SJSA1 (cell line): ENCODE measurements around the gene IPMK. TPM values are rescaled to one million over a fixed set of nuclear protein-coding genes. Genes with fewer than 3 reads are reported as not detected.
"Not testable (repeated sequence)": the region's sequence is repeated elsewhere in the genome, so short reads cannot be mapped to it uniquely, and the experiment has no call there.

Experiments
- DNase-seq, 2 experiments: peaks; one replicate each; pipeline ENCODE4 v3.0.0-alpha.2; 2015 to 2020; ENCODE audit warnings: low spot score in 2 of 2, low read depth in 1 of 2
- H3K27ac ChIP-seq: fragments of 250-450 bp; sonication (Bioruptor Pico); 2 replicates; pipeline ENCODE4 v1.5.1; 2020; ENCODE audit warnings: mild to moderate bottlenecking, moderate library complexity
- H3K27me3 ChIP-seq: fragments of 250-450 bp; sonication (Bioruptor Pico); replicated peaks from 2 replicates; pipeline ENCODE4 v1.5.1; 2020; ENCODE audit warnings: mild to moderate bottlenecking, moderate library complexity
- H3K36me3 ChIP-seq: fragments of 250-450 bp; sonication (Bioruptor Pico); 2 replicates; pipeline ENCODE4 v1.5.1; 2020; ENCODE audit warnings: mild to moderate bottlenecking
- H3K4me1 ChIP-seq: fragments of 250-450 bp; sonication (Bioruptor Pico); replicated peaks from 2 replicates; pipeline ENCODE4 v1.6.1; 2021; ENCODE audit warnings: mild to moderate bottlenecking
- H3K4me3 ChIP-seq: fragments of 250-450 bp; sonication (Bioruptor Pico); 2 replicates; pipeline ENCODE4 v1.5.1; 2020; ENCODE audit warnings: mild to moderate bottlenecking
- H3K9me3 ChIP-seq: fragments of 250-450 bp; sonication (Bioruptor Pico); replicated peaks from 2 replicates; pipeline ENCODE4 v1.5.1; 2020; ENCODE audit warnings: mild to moderate bottlenecking
- total RNA-seq: library from RNA; depleted of rRNA; stranded (reverse); fragments of >200 nt; shearing (Covaris generic); gene quantifications from 2 replicates; pipeline ENCODE4 v1.2.3, GENCODE V29; 2014

The IPMK gene
- total RNA-seq, 1 experiment from 2014 or later, result 5.8 TPM

- H3K27me3 ChIP-seq, result no peaks in the 10 kb centered on the region
- DNase-seq, result peak in 1 of 2 experiments; percentile 36
- no peaks in the 10 kb centered on the region for H3K36me3 ChIP-seq
- peaks cover 12% of the 10 kb centered on the region for H3K4me1 ChIP-seq
- no peaks in the 10 kb centered on the region for H3K9me3 ChIP-seq
- H3K27ac ChIP-seq, result no peak overlapping the region
- H3K4me3 ChIP-seq, result no peak overlapping the region
Measured at GRCh38 chr10:58178811-58179210, 88.9 kb downstream of the IPMK start.

GRCh38 chr10:58177362-58177947 lies 90.2 kb downstream of the IPMK start:
- Histone ChIP-seq H3K27ac (no peak overlapping the region), H3K36me3 (no peaks in the 10 kb centered on the region), H3K4me3 (no peak overlapping the region), H3K9me3 (no peaks in the 10 kb centered on the region), H3K27me3 (no peaks in the 10 kb centered on the region), H3K4me1 (peaks cover 12% of the 10 kb centered on the region)
- peak in 1 of 2 experiments; percentile 36 for DNase-seq

- Histone ChIP-seq H3K9me3 (no peaks in the 10 kb centered on the region), H3K4me1 (peaks cover 12% of the 10 kb centered on the region), H3K4me3 (no peak overlapping the region), H3K27ac (no peak overlapping the region), H3K27me3 (peaks cover 2% of the 10 kb centered on the region; the same call in 1 of the 2 replicates), H3K36me3 (no peaks in the 10 kb centered on the region)
- no peak for DNase-seq
Measured at GRCh38 chr10:58175990-58176900, 91.4 kb downstream of the IPMK start.

DNA sequence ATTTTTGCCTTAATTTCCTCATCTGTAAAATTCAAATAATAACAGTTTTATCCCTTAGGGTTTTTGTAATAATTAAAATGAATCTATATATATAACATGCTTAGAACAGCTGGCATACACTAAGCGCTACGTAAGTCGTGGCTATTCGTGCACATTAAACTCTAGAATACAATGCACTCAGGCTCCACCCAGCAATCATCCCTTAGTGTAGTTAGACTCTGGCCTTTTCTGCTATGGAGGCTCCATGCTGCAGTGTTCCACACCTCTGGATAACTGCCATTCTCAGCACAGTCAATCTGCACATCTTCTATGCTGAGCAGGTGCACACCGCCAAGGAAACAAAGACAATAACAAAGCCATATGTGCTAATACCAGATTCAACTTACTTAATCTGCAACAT lies 92.9 kb downstream of the IPMK start:
- no peaks in the 10 kb centered on the region for H3K36me3 ChIP-seq
- peaks cover 12% of the 10 kb centered on the region for H3K4me1 ChIP-seq
- DNase-seq, result no peak
- H3K4me3 ChIP-seq, result no peak overlapping the region
- H3K27ac ChIP-seq, result no peak overlapping the region
- H3K27me3 ChIP-seq, result peaks cover 7% of the 10 kb centered on the region; the same call in 1 of the 2 replicates
- no peaks in the 10 kb centered on the region for H3K9me3 ChIP-seq

DNA sequence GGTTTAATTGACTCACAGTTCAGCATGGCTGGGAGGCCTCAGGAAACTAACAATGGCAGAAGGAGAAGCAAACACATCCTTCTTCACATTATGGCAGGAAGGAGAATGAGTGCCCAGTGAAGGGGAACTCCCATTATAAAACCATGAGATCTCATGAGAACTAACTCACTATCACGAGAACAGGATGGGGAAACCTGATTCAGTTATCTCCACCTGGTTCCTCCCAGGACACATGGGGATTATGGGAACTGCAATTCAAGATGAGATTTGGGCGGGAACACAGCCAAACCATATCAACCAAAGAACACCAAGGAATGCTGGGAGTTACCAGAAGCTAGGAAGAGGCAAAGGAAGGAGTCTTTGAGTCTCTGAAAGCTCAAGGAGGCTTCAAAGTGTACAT lies 94.3 kb downstream of the IPMK start:
- no peaks in the 10 kb centered on the region for H3K36me3 ChIP-seq
- H3K9me3 ChIP-seq, result no peaks in the 10 kb centered on the region; the same call in 1 of the 2 replicates
- peaks cover 7% of the 10 kb centered on the region; the same call in 1 of the 2 replicates for H3K27me3 ChIP-seq
- no peaks in the 10 kb centered on the region; the same call in 1 of the 2 replicates for H3K4me1 ChIP-seq
- H3K4me3 ChIP-seq, result no peak overlapping the region
- no peak overlapping the region for H3K27ac ChIP-seq
- no peak for DNase-seq

DNA sequence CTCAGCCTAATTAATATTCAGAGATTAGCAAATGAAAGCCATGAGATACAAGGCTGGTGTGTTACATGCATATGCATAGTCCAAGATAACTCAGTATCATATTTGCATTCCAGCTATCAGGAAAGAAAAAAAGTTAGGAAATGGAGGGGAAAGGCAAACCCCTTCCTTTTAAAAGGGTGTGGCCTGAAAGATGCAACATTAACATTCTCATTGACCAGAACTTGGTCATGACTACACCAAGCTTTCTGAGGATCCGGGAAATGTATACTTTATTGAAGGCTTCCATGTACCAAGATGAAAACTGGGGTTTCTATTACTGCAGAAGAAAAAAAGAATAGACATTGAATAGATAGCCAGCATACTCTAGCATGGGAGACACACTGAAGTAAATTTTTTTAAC lies 96.5 kb downstream of the IPMK start:
- H3K9me3 ChIP-seq, result no peaks in the 10 kb centered on the region; the same call in 1 of the 2 replicates
- H3K27me3 ChIP-seq, result peaks cover 7% of the 10 kb centered on the region; the same call in 1 of the 2 replicates
- H3K4me1 ChIP-seq, result no peaks in the 10 kb centered on the region
- no peak overlapping the region for H3K27ac ChIP-seq
- no peak overlapping the region for H3K4me3 ChIP-seq
- no peaks in the 10 kb centered on the region for H3K36me3 ChIP-seq
- DNase-seq, result no peak

DNA sequence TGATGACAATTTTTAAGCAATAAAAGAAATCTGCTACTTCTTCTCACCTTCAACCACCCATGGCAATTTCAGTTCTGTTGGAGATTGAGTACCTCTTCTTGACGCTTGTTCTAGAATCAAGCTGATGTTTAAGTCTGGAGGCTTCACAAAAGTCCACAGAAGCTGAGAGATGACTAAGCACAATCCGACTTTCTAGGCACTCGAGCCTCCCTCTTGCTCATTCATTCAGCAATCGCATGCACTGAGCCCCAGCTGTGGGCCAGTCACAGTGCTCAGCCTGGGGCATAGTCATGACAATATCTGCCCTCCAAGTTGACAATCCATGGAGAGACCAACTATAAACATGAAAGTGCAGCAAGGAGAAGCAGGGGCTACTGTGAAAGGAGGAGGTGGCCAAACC lies 103.2 kb downstream of the IPMK start:
- DNase-seq, result no peak
- no peaks in the 10 kb centered on the region for H3K27me3 ChIP-seq

DNA sequence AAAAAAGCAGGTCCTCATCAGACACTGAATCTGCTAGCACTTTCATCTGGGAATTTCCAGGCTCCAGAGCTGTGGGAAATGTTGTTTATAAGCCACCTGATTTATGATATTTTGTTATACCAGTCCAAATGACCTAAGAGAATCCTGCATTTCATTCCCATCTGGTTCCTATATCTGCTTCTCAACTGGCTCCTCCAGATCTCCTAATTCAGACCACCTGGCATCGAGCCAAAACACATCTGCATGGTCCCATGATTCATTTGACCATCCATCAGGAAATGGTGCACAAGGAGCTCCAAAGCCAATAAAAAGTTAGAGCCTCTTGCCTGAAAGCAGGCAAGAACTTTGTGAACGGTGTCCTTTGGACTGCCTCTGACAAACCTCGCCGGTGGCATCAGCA lies 108.9 kb downstream of the IPMK start:
- H3K27ac ChIP-seq, result no peak overlapping the region
- peaks cover 13% of the 10 kb centered on the region for H3K4me1 ChIP-seq
- no peaks in the 10 kb centered on the region for H3K36me3 ChIP-seq
- H3K4me3 ChIP-seq, result no peak overlapping the region
- no peaks in the 10 kb centered on the region for H3K9me3 ChIP-seq
- DNase-seq, result no peak
- no peaks in the 10 kb centered on the region for H3K27me3 ChIP-seq

More for the DNA sequence above, 103.2 kb downstream of the IPMK start:
- Histone ChIP-seq H3K27ac (no peak overlapping the region), H3K36me3 (no peaks in the 10 kb centered on the region), H3K9me3 (no peaks in the 10 kb centered on the region; the same call in 1 of the 2 replicates), H3K4me1 (0 out of 2 replicates have a peak, but pooled peaks cover 3% of the 10 kb centered on the region), H3K4me3 (no peak overlapping the region)

DNA sequence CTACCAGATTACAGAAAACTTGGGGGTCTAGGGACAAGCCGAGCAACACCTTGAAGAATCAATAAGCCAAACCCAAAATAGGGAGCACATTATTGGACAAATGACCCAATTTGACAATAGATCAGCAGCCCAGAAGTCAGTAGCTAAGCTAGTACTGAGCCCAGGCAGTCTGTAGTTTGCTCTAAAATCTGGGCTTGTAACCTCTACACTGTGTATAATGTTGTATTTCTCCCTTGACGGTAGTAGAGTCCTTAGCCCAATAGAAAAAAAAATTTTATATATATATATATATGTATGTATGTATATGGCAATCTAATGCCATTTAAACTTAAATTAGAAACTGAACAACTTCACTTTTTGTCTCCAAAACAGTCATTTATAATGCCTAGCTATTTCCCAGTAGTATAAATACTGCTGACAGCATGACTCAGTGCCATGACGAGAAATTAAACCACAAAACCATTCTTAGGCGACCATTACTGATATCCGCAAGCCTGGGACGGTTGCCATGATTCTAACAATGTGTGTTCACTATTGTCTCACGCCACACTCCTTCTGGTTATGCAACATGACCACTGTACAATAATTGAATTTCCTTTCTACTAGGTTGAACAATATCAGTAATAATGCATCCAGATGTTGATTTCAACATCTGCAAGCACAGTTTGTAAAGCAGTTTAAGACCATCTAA lies 110.5 kb downstream of the IPMK start:
- peaks cover 13% of the 10 kb centered on the region for H3K4me1 ChIP-seq
- peaks cover 6% of the 10 kb centered on the region; the same call in 1 of the 2 replicates for H3K27me3 ChIP-seq
- H3K4me3 ChIP-seq, result no peak overlapping the region
- H3K9me3 ChIP-seq, result no peaks in the 10 kb centered on the region
- H3K27ac ChIP-seq, result 0 out of 2 replicates have a peak overlapping the region, but pooled peaks have one; percentile 13
- DNase-seq, result peak; percentile 84
- no peaks in the 10 kb centered on the region for H3K36me3 ChIP-seq

GRCh38 chr10:58155941-58156340 lies 111.8 kb downstream of the IPMK start:
- not testable (repeated sequence) for DNase-seq, H3K9me3 ChIP-seq, H3K27me3 ChIP-seq, H3K27ac ChIP-seq, H3K4me3 ChIP-seq, H3K36me3 ChIP-seq
- H3K4me1 ChIP-seq, result peaks cover 13% of the 10 kb centered on the region

GRCh38 chr10:58153751-58154150 lies 113.9 kb downstream of the IPMK start:
- peaks cover 10% of the 10 kb centered on the region for H3K4me1 ChIP-seq
- no peaks in the 10 kb centered on the region for H3K9me3 ChIP-seq
- DNase-seq, result no peak
- no peak overlapping the region for H3K27ac ChIP-seq
- H3K36me3 ChIP-seq, result no peaks in the 10 kb centered on the region
- no peak overlapping the region for H3K4me3 ChIP-seq
- peaks cover 6% of the 10 kb centered on the region; the same call in 1 of the 2 replicates for H3K27me3 ChIP-seq

GRCh38 chr10:58152673-58153263 lies 114.9 kb downstream of the IPMK start:
- Histone ChIP-seq H3K36me3 (no peaks in the 10 kb centered on the region), H3K4me1 (peaks cover 9% of the 10 kb centered on the region)
- peak in 1 of 2 experiments; percentile 41 for DNase-seq

GRCh38 chr10:58150290-58150689 lies 117.4 kb downstream of the IPMK start:
- no peak for DNase-seq
- H3K4me3 ChIP-seq, result no peak overlapping the region
- no peaks in the 10 kb centered on the region for H3K4me1 ChIP-seq
- peaks cover 6% of the 10 kb centered on the region; the same call in 1 of the 2 replicates for H3K27me3 ChIP-seq
- no peaks in the 10 kb centered on the region for H3K36me3 ChIP-seq
- no peak overlapping the region for H3K27ac ChIP-seq
- no peaks in the 10 kb centered on the region for H3K9me3 ChIP-seq

More at GRCh38 chr10:58152673-58153263, 114.9 kb downstream of the IPMK start:
- no peaks in the 10 kb centered on the region for H3K9me3 ChIP-seq
- peaks cover 6% of the 10 kb centered on the region; the same call in 1 of the 2 replicates for H3K27me3 ChIP-seq
- H3K4me3 ChIP-seq, result no peak overlapping the region
- no peak overlapping the region for H3K27ac ChIP-seq
